Measurements from ENCODE around the gene PPM1H.
"Not testable (repeated sequence)": the region's sequence is repeated elsewhere in the genome, so short reads cannot be mapped to it uniquely, and the experiment has no call there.

PPM1H gene

DNA sequence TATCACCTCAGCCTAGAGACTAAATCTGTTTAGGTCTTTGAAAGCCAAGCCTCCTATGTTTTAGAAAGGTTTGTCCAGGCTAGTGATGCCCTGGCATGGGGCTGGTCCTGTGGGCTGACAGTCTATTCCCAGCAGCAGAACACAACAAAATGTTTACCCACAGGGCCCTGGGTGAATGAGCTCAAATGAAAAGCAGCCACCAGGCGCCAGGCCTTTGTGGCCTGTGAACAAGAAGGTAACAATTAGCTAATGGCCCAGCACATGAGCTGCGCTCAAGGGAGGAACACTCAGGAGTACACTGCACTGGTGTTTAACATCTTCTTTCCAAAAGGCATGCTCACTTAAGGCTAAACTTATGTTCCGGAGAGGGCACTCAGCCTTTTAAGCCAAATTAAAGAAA is 266.2 kb downstream of the PPM1H start:
- DNase-seq = no peak

DNA sequence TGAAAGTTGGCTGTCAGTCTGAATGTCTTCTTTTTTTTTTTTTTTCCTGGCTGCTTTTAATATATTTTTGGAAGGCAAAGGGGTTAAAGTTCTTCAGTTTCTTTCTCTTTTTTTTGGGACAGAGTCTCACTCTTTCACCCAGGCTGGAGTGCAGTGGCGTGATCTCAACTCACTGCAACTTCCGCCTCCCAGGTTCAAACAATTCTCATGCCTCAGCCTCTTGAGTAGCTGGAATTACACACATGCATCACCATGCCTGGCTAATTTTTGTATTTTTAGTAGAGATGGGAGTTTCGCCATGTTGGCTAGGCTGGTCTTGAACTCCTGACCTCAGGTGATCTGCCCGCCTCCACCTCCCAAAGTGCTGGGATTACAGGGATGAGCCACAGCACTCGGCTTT is 270.0 kb downstream of the PPM1H start:
- DNase-seq = not testable (repeated sequence)

DNA sequence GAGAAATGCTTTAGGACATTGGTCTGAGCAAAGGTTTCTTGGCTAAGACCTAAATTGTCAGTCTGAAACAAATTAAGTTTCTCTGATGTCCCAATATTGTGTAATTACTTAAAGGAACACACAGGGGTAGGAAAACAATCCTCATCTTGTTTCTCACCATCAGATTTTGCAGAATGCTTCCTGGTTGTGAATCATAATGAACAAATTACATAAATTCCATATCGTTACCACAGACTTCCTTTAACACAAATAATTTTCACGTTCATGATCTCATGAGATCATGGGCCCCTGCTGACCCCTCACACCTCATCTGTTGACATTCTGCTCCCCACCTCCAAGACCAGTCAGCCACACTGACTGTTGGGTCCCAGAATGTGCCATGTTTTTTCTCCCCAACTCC is 274.2 kb downstream of the PPM1H start:
- no peak for DNase-seq

DNA sequence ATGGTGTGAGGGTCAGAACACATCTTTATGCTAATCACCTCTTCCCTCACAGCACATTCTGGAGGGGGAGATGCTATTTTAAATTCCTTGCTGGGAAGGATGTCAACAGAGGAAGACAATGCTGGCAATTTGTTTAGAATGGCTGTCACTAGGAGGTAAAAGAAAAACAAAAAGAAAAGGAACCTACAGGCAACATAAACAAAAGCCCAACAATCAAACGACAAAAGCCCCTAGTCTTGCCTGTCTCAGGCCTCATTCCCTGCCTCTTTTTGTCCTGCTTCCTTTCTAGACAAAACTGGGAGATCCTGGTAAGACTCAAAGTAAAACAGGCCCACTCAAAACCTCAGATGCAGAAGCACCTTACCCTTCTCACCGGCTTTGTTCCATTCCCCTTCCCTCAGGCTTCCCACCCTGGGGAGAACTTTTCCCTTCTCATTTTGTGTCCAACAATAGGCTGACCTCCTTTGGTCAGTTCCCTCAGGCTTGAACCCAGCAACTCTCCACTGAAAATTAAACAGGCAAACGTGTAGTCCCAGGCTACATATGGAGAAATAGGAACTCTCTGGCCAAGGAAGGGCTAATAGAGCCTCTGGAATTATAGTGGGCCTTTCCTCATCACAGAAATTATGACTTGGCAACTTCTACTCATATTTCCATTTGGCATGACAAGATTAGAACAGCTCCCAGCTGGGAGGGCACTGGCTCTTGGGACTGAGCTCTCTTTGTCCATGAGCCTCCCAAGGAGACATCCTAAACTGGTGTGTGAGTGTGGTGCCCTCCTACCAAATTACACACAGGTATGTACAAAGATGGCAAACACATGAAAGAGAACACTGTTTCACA is 275.3 kb downstream of the PPM1H start:
- DNase-seq = no peak

DNA sequence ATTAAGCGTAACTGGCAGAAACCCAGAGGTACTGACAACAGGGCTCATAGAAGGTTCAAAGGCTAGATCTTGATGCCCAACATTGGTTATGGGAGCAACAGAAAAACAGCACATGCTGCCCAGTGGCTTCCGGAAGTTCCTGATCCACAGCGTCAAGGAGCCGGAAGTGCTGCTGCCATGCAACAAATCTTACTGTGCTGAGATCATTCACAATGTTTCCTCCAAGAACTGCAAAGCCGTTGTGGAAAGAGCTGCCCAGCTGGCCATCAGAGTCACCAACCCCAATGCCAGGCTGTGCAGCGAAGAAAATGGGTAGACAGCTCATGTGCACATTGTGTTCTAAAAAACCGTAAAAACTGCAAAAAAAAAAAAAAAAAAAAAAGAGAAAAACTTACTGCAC is 276.0 kb downstream of the PPM1H start:
- DNase-seq = no peak

DNA sequence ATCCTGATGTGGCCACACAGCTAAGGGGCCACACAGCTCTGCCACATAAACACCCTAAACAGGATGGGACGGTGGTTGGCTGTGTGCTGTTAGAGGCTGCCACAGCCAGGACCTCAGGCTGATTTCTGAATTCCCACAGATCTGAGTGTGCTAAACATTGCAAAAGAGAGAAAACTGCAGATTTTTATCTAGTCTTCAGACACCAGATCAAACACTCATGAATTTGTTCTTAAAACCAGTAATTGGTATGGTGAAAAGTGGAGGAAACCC is 277.7 kb downstream of the PPM1H start:
- DNase-seq = no peak

DNA sequence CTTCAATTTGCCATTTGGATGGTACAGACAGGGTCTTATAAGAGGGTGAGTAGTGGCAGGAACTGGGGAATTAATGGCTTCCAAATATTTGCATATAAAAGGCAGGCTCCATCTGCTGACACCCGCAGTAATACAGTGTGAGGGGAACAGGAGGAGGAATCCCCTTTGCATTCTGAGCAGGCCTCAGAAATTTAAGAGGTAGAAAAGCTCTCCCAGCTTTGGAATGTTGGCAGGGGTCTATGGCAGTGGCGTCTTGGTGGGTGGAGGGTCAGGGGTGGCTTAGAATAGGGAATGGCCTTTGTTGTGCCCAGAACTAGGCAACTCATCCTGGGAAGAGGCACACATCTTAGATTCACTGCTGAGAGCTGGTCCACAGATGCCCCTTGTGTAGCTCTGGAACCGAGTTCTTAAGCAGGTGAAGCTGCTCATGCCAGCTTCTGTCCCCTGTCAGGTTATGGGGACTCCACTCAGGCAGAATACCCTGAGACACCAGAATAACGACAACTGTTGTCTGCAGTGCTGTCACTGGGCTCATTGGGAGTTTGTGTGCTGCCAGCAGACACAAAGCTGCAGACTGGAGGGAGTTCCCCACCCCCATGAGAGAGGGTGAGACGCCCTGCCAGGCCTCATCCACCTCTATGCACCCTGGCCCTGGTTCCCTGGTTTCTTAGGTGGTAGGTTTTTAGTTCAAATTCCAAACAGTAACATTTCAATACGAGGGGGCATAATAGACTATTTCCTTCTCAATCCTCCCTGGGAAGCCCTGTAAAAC is 278.2 kb downstream of the PPM1H start:
- DNase-seq = no peak

DNA sequence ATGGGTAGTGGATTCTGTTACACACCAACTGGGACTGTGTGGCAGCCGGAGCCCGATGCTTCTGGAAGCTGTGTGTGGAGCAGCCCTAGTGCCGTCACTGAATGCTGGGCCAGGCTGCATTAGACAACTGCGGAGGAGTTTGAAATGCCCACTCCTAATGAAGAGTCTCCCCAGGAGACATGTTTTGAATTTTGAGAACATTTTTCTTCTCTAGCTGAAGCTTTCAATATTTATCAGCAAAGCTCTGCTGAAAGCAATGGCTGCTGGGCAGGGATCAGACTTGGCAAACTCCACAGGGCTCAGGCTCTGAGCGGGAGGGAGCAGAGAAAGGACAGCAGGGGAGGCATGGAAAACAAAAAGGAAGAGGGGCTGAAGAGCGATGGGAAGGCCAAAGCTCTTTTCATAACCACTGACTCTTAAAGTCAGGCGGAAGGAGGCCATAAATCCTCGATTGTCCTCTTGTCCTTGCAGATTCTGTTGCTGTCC is 279.2 kb downstream of the PPM1H start:
- no peak for DNase-seq

DNA sequence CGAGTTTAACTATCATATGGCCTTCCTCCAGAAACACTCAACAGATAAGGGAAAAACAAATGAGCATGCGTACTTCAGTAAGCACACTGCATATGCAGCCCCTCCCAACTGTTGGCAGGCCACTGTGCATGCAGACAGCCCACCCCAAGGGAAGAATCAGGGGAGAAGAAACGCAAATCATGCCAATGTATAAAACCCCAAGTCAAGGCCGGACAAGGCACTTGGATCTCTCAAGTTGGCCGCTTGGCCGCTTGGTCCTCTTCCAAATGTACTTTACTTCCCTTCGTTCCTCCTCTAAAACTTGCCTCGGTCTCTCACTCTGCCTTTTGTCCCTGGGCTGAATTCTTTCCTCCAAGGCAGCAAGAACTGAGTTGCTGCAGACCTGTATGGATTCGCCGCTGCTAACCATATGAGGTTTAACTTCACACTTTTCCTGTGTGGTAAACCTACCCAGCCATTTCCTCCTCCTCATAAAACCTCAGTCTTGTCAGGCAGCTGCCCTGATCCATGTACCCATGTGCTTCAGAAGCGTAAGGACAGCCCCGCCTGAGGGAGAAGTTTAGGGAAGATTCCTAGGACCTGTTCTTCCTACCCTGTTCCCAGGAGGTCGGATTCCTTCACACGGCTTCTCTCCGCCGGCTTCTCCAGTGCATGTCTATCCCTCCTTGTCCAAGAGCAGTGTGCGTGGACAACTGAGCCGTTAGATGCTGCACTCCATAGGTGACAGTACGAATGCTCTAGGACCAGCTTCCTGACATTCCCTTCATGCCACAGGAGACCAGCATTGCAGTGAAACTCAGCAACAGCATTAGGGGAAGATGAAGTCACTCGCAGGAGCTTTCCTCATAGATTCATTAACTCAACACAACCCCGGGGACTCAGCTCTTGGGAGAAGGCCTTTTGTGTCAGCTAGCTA is 280.4 kb downstream of the PPM1H start:
- no peak for DNase-seq

DNA sequence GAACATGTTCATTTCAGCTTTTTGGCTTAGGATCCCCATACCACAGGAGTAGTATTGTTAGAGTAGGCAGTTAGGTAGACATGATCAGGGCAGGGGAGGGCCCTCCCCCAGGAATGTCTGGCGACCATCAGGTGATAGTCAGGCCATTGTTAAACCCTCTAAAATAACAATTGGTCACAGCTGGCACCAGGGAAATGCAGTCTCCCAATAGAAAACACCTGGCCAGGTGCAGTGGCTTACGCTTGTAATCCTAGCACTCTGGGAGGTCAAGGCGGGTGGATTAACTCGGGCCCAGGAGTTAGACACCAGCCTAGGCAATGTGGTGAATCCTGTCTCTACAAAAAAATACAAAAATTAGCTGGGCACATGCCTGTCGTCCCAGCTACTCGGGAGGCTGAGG is 281.2 kb downstream of the PPM1H start:
- no peak for DNase-seq

DNA sequence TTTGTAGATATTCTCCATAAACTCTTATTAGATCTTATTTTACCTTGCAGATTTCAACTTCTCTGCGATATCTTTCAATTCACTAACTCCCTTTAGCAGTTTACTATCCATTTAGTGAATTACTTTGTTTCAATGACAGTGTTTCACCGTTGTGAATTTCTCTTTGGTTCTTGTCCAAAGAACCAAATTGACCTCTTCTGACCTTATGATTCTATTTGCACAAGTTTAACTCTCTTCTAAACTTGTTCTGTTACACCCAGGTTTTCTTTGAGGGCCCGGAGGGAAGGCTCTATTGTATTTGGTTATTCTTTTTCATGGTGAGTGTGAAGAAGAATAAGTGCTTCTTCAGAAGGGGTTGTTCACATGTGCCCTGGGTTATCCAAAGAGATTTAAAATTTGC is 281.6 kb downstream of the PPM1H start:
- no peak for DNase-seq

DNA sequence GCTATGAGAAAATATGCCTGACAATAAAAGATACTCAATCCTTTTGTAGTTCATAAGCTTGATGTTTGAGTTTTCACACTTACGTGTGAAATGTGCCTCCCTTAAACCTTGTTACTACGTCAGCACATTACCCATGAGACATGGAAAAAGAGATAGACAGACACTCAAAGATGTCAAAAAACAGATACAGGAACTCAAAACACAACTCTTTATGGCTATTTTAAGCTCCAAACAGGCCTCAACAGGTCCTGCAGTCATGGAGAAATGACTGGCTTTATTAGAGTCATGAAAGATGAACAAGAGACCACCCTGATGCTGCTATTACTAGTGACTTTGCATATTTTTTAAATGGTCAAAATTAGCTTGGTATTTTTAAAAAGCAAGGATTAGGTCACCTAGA is 283.8 kb downstream of the PPM1H start:
- DNase-seq = no peak

DNA sequence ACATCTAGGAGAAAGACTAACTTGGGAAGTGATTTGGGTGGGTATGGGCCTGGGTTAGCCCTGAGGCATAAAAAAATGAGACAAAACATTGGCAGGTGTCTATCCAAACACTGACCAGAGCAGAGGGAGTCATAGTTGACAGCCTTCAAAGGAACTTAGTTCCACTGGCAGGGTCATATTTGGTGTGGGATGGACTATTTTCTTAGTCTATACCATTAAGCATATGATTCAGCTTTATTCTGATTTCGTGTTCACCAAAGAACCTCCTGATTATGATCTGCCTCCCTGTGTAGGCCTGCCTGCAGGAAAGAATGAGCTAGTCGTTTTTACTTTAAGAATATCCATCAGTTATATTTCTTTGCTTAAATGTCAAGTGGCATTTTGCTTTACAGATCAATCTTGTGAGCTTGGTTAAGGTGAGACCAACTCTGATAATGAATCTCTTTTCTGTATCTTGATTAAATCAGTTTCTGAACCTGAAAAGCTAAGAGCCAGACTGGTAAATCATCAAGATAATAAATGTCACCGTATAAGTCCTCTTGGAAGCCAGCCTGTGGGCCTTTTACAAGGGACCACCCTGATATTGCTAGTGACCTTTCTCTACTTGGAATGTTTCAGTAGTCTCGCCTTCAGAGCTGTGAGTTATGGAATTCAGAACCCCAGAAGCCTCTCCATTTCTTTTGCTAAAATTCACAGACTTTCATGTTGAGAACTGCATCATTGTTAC is 285.4 kb downstream of the PPM1H start:
- DNase-seq = no peak

DNA sequence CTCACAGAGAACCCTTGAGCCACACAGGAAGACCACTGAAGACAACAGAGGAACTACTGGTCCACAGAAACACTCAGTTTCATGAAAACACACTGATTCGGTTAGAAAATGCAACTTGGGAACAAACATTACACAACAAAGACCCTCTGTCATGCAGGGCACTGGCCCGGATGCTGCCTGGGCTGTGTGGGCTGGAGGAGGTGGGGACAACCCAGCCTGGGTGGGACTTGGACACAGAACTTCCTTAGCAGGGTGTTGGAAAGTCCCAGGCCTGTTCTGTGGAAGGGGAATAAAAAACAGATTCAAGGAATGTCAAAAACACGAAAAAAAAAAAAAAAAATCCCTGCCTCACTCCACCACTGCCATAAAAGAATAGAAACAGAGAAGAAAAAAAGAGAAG is 287.4 kb downstream of the PPM1H start:
- DNase-seq = no peak

DNA sequence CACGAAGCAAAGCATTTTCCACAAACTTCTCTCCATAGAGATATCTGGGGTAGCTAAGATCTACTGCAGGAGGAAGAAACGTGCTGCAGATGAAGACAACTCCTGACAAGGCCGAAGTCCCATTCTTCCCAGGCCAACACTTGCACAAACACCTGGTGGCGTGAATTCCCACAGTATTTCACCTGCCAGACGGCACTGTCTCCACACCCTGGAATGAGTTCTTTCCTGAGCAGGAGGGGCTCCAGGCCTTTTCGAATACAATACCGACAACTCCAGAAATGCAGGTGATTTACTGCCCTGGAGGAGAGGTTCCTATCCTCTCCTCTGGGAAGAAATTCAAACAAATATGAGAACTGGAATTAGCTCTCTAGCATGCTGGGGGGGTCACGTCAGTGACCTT is 288.4 kb downstream of the PPM1H start:
- DNase-seq = no peak

DNA sequence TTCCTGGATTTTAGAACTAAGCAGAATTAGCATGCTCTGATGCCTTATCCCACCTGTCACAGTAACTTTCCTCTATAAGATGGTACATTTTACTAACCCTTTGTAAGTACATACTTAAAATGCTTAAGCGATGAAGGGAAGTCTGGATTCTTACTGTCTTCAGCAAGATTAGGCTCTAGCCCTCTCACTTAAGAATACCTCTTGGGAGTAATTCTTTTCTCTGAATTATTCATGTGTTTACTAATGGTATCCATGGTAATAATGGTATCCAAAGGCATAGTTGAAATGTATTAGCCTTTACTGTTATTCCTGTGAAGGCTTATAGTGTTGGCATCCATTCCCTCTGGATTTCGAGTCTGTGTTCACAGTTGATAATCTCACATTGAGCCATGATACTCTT is 291.5 kb downstream of the PPM1H start:
- no peak for DNase-seq

DNA sequence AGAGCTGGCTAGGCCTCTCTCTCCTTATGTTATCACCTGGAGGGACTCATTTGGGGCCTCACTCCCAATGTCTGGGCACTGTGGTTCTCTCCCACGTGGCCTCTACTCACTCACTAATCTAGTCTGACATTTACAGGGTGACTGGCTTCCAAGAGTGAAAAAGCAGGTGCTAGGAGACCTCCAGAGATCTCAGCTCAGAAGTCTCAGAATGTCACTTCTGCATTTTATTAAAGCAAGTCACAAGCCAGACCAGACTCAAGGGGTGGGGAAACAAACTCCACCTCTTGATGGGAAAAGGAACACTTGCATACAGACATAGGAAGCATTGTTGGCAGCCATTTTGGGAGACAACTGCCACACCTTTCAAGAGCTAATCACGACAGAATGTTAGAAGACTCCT is 292.5 kb downstream of the PPM1H start:
- no peak for DNase-seq

DNA sequence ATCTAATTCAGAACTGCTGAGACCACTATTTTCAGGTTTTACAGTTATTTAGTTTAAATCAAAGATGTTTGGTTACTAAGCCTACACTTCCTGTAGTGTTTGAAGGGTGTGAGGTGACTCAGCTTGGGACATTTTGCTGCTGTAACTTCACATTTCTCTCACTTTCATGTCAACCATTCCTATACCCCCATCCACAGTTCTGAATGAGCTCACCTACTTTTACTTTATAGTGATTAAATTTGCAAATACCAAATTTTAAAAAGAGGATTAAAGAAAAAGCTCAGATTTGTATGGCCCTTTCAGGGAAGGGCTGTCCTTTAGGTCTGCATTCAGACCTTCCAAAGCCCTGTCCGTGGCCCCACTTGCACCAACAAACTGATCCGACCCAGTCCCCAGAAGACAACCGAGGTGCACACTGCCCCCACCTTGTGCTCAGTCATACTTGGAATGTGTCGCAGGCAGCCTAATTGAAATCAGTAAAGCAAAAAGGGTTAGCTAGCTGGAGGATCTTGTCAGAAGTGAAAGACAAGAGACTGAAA is 294.0 kb downstream of the PPM1H start:
- peak; percentile 74 for DNase-seq

DNA sequence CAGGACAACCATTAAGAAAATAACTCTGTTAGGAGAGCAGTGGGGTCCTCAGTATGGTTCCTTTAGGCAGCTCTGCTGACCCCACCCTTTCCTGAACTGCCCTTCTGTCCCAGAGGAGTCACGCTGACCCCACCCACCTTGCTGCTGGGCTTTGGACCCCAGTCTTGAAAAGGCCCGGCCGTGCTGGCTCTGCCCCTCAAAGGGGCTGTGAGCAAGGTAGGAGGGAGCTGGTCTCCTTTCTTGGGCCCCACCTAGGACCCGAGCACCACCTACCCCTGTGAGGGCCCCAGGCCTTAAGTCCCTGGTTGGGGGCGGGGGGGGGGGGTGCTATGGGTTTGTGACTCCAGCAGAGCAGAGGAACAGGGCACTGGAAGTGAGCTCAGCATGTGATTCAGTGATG is 297.3 kb downstream of the PPM1H start:
- DNase-seq = no peak

DNA sequence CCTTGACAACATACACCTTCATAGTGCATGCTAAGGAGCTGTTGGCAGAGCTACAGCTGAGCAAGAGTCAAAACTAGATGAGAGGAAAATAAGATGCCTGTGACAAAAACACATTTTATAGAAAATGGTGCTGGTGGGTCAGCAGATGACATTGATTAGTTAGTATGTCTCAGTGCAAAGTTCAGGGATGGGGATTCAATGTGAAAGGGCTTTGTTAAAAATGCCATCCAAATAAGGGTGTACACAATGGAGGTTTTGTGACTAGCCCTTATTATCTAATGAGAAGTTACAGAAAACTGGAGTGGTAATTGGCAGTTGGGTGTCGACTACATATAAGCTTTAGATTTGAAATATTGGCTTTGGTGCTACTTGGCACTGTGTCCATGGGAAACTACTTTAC is 299.3 kb downstream of the PPM1H start:
- DNase-seq = no peak

DNA sequence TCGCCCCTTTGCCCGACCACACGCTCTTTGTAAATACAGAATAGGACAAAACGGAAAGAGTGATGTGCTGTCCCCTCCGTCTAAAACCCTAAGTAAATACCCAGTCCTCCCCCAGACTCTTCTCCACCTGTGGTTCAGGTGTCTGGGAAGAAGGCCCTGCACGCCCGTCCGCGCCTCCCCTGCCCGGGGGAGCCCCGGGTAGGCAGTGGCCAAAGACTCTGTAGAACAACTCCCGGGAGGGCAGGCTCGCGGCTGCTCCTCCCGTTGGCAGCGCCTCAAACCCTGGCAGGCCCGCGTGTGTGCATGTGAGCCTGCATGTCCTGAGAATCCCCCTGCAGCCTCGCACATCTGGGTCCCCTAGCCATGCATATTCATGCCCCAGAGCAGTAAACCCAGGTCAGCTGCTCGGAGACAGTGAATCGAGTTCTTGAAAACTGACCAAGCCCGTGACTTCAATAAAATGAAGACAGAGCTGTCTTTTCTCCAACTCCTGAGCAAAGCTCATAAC is 302.5 kb downstream of the PPM1H start:
- peak; percentile 67 for DNase-seq

Measured in activated CD8-positive, alpha-beta memory T cell treated with anti-CD3 and anti-CD28 coated beads for 24 hours (primary cell).